ENCODE data around the gene RFX4.
"Not testable (repeated sequence)": the region's sequence is repeated elsewhere in the genome, so short reads cannot be mapped to it uniquely, and the experiment has no call there.

The RFX4 gene

GRCh38 chr12:106726603-106727202, 143.9 kb downstream of the RFX4 start:
- not testable (repeated sequence) for DNase-seq (ENCODE audit: low read depth in 3 of 3)

- no peak for DNase-seq (ENCODE audit: low read depth in 3 of 3)
Observed at GRCh38 chr12:106729611-106730010, 146.8 kb downstream of the RFX4 start.

GRCh38 chr12:106732890-106733289, 150.1 kb downstream of the RFX4 start:
- DNase-seq (ENCODE audit: low read depth in 3 of 3) = no peak

- DNase-seq (ENCODE audit: low read depth in 3 of 3) = no peak
Observed at GRCh38 chr12:106733660-106734059, 150.9 kb downstream of the RFX4 start.

GRCh38 chr12:106736051-106736957, 153.5 kb downstream of the RFX4 start:
- DNase-seq (ENCODE audit: low read depth in 3 of 3) = no peak

- no peak for DNase-seq (ENCODE audit: low read depth in 3 of 3)
Observed at GRCh38 chr12:106739318-106739717, 156.5 kb downstream of the RFX4 start.

- no peak for DNase-seq (ENCODE audit: low read depth in 3 of 3)
Observed at GRCh38 chr12:106739815-106740530, 157.2 kb downstream of the RFX4 start.

- no peak for DNase-seq (ENCODE audit: low read depth in 3 of 3)
Observed at GRCh38 chr12:106740818-106741217, 158.0 kb downstream of the RFX4 start.

- DNase-seq (ENCODE audit: low read depth in 3 of 3) = no peak
Observed at GRCh38 chr12:106741247-106741646, 158.4 kb downstream of the RFX4 start.

GRCh38 chr12:106743270-106743988, 160.6 kb downstream of the RFX4 start:
- DNase-seq (ENCODE audit: low read depth in 3 of 3) = no peak

GRCh38 chr12:106744600-106744999, 161.8 kb downstream of the RFX4 start:
- DNase-seq (ENCODE audit: low read depth in 3 of 3) = no peak

GRCh38 chr12:106745181-106745745, 162.5 kb downstream of the RFX4 start:
- no peak for DNase-seq (ENCODE audit: low read depth in 3 of 3)

GRCh38 chr12:106747973-106748436, 165.2 kb downstream of the RFX4 start:
- no peak for DNase-seq (ENCODE audit: low read depth in 3 of 3)

- no peak for DNase-seq (ENCODE audit: low read depth in 3 of 3)
Observed at GRCh38 chr12:106750524-106750923, 167.7 kb downstream of the RFX4 start.

- peak in 1 of 3 experiments; percentile 43 for DNase-seq (ENCODE audit: low read depth in 3 of 3)
Observed at GRCh38 chr12:106753526-106753925, 170.7 kb downstream of the RFX4 start.

- no peak for DNase-seq (ENCODE audit: low read depth in 3 of 3)
Observed at GRCh38 chr12:106754331-106754730, 171.5 kb downstream of the RFX4 start.

GRCh38 chr12:106757623-106758348, 175.0 kb downstream of the RFX4 start:
- no peak for DNase-seq (ENCODE audit: low read depth in 3 of 3)

- DNase-seq (ENCODE audit: low read depth in 3 of 3) = no peak
Observed at GRCh38 chr12:106758349-106759110, 175.7 kb downstream of the RFX4 start.

GRCh38 chr12:106759526-106760183, 176.9 kb downstream of the RFX4 start:
- DNase-seq (ENCODE audit: low read depth in 3 of 3) = no peak

Data from stimulated activated CD4-positive, alpha-beta T cell treated with anti-CD3 and anti-CD28 coated beads, TNF-alpha, amount 100 ng/mL, for 4 hours (primary cell).